SHP77 treated with DMSO at 0.1 percent for 48 hours (cell line): ENCODE measurements around the gene DSCAM.

Experiments used
- DNase-seq: peaks from one replicate; lab custom pipeline; 2025; lab: John Stamatoyannopoulos, UW

Gene DSCAM

DNA sequence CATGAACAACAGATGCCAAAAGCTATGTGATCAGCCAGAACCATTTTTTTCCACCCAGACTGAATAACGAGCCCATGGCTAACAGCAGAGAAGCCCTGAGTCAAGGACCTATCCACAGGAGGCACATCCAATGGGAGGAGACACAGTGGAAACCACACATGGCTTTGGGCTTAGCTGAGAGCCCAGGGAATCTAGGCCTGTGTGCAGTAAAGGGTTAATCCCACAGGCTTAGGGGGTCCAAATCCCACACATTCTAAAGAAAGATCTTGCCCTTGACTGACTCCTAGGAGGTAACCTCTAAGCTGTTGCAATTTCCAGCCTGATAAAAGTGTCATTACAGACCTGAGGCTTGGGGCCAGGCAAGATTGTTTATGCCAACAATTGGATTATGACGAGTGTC is 194.5 kb downstream of the DSCAM start:
- DNase-seq = no peak

GRCh38 chr21:40647706-40648105 is 199.3 kb downstream of the DSCAM start:
- no peak for DNase-seq

GRCh38 chr21:40646651-40647050 is 200.3 kb downstream of the DSCAM start:
- no peak for DNase-seq

DNA sequence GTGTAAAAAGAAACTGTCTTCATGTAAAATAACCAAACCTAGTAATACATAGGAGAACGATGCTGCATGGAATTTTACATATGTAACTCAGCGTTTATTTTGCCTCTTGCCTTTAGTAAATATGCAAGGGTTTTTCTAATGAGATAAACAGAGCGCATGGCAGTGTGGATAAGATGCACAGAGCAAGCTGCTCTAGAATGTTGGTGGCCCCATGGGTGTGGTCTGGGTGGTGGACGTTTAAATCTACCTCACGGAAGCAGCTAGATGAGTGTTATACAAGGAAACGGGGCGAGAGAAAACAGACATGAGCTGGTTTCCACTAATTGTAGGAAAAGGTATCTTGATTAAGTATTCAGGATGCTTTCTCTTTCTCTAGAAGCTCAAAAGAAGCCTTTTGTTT is 205.9 kb downstream of the DSCAM start:
- no peak for DNase-seq

GRCh38 chr21:40640266-40640789 is 206.6 kb downstream of the DSCAM start:
- DNase-seq = no peak

DNA sequence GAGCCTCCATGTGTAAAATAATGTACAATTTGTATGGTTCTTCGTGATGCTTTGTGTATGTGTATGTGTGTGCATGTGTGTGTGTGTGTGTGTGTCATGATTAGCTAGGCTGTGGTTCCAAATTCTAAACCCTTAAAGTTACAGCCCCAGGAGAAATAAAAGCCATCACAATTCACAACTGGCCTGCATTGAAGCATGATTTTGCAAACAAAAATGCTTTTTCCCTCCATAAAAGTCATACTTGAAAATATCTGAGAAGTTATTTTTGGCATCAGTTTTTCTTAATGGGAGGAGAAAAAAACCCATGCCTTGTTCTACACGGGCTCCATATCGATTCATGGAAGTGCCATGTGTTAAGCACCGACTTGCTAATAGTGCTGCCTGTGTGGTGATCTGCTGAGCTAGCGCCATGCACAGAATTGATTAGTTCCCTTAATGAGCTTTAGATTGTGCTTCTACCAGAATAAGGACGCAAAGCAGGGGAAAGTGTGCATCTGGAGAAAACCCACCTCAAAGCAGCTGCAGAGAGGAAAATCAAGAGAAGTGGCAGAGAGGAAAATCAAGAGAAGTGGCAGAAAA is 207.3 kb downstream of the DSCAM start:
- no peak for DNase-seq

GRCh38 chr21:40638466-40639251 is 208.3 kb downstream of the DSCAM start:
- no peak for DNase-seq

DNA sequence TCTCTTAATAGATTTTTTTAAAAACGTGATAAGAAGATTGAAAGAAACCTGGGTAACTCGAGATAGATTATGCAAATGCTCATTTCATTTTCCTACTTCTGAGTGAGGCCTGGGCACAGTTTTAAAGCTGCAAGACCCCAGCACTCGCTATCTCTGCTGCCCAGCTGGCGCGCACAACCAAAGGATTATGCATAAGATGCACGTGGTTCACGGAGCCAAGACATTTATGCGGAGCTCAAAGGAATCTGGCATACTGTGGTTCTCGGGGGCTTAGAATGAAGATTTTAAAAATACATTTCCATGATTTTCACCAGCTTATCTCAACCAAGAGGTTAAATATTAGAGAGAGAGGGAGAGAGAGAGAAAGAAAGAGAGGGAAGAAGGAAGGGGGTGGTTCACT is 210.9 kb downstream of the DSCAM start:
- no peak for DNase-seq

DNA sequence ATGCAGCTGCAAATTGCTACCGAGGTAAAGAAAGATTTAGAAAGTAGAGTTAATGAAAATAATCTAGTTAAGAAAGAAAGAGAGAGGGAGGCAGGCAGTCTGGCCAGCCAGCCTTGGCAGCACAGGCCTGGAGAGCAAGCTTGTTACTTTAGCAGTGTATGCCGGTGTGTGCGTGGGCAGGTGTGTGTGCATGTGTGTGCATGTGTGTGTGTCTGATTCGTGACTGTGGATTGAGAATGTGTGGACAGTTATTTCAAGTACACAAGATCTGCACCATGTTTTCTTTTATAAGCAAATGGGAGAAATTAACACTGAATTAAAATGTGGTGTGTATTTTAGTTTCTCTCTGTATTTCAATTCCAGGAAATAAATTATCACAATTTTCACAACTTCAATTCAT is 211.6 kb downstream of the DSCAM start:
- no peak for DNase-seq

GRCh38 chr21:40634141-40634540 is 212.8 kb downstream of the DSCAM start:
- no peak for DNase-seq

DNA sequence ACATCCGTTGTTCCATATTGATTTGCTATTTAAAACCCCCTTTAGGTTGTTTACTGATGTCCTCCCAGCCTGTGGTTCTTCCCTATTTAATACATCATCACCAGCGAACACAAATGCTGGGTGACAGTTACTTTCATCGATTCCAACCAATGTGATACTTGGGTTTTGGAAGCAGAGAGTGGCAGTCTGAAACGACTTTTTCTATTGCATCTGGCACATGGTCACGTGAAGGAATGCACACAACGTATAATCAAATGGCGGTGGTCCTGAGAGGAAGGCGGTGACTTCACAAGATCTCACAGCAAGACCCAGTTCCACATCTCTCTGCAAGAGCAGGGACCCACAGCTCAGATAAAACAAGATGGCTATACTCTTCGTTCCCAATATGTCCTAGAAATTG is 213.9 kb downstream of the DSCAM start:
- DNase-seq = no peak

GRCh38 chr21:40631211-40631610 is 215.7 kb downstream of the DSCAM start:
- no peak for DNase-seq

- no peak for DNase-seq
Measured at GRCh38 chr21:40625991-40626390, 221.0 kb downstream of the DSCAM start.

DNA sequence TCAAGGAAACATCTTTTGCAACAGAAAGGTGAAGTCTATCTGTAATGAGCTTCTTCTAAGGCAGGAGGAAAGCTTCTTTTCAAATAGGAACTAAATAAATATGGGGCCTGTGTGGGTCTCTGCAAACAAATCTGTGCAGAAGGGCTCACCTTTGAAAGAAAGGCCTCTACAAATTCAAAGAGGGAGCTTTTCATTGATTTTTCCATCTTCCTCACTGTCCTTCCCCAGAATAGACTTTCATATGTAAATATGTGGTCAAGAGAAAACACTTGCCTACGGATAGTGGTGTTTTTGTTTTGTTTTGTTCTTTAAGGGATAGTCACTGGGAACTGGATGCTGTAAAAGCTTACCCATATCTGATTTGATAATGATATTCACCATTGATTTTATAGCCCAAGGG is 223.4 kb downstream of the DSCAM start:
- no peak for DNase-seq

DNA sequence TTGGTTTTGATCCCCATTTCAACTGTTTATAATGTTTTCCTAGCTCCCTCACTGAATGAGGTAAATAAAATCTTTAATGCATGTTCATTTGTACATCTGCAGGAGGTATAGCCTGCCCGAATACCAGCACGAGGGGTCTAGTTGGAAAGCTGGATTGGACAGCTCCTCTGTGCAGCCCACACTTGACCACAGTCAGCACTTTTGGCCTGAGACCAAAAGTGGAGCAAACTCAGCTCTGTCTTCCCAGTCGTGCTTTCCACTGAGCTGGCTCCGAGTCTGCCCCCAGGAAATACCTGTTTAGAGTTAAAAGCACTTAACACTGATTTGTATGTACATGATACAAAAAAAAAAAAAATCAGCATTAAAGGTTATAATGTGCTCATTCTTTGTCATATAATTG is 224.4 kb downstream of the DSCAM start:
- no peak for DNase-seq

DNA sequence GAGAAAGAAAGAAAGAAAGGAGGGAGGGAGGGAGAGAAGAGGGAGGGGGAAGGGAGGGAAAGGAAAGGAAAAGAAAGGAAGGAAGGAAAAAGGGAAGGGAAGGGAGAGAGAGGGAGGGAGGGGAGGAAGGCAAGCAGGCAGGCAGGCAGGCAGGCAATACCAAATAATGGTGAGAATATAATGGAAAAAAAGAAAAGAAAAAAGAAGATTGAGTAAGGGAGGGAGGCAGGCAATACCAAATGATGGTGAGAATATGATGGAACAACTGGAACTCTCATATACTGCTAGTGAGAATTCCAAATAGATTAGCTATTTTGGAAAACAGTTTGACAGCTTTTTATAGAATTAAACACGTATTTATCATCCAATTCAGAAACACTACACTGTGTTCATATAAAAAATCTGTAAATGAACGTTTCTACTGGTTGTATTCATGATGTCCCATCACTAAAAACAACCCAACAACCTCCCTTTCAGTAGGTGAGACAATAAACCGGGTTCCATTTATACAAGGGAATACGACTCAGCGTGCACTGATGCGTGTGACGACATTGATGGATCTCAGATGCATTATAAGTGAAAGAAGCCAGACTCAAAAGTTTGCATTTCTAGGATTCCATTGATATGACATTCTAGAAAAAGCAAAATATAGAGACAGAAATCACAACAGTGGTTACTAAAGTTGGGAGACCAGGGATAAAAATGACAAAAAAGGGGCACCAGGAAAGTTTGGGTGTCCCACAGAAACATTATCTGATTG is 226.4 kb downstream of the DSCAM start:
- no peak for DNase-seq

DNA sequence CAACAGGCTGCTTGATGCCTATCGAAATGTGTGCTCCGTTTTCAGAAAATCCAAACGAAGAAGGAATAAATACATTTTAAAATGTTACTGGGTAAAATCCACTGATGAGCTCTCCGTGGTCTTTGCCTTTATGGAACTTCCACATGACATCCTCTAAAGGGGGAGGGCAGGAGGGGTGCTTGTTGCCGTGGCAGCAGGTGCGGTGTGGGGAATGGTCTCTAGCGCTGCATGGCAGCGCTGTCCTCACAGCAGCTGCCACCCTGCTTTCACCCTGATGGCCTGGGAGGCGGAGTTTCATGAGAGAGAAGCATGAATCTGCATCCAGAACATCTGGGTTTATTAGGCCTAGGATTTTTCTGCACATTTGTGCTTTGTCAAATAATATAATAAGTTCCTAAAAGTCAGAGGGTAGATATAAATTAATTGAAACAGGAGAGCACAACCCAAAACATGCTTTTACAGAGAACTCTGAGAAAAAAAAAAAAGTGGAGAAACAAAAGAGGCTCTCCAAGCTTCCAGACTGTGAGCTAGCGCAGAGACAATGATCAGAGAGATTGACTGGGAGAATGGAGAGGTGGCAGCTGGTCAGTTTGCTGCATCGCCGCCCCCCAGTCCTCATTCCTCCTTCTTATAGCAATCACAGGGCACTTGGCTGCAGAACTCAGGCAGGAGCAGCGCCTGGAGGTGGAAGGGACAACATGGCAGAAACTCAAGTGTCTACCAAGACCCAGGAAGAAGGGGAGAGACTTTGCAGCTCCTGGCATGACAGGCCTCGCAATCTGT is 228.6 kb downstream of the DSCAM start:
- DNase-seq = no peak

DNA sequence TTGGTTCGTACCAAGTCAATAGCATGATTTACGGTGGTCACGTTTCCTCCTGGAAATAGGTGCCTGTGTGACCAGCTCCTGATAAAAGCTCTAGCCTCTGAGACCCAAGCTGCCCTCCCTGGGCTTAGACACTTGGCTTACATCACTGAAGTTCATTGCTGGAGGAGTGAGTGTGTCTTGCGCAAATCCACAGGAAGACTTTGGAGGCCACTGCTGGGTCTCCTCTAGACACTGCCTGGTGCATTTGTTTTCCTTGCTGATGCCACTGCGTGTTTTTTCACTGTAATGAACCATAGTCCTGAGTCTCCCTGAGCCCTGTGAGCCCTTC is 230.6 kb downstream of the DSCAM start:
- DNase-seq = no peak

DNA sequence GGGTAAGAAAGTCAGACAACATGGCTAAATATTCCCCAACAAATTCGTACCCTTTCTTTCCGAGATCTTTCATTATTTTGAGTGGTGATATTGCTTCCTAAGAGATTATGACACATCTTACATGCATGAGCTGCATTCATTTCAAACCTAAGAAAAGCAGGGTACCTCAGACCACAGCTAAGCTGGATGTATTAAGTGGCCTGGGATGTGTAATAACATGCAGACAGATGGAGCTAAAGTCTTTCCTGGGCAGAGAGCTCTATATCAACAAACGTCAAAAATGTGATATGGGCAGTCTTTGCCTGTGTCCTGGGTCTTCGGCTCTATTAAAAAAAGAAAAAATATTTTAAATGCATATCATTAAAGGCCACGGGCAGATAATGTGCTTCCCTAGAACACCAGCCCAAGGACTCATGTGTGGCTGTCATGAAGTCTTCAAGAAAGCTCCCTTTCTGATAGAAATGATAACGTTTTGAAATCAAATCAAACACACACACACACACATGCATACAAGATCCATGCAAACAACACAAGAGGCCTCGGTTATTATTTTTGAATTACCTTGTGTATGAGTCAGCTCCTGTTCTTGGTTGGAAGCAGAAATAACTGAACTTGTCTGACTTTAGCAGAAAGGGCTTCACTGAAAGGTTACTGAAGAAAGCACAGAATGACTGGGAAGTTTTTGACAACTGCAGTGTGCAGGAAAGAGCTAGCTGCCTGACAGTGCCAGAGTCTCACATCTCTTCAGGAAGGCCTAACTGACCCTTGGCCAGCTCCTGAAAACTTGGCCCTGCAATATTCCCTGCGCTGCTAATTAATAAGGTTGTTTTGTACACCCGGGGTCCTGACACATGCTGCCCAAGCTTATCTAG is 231.2 kb downstream of the DSCAM start:
- DNase-seq = no peak

GRCh38 chr21:40613546-40614030 is 233.4 kb downstream of the DSCAM start:
- no peak for DNase-seq

DNA sequence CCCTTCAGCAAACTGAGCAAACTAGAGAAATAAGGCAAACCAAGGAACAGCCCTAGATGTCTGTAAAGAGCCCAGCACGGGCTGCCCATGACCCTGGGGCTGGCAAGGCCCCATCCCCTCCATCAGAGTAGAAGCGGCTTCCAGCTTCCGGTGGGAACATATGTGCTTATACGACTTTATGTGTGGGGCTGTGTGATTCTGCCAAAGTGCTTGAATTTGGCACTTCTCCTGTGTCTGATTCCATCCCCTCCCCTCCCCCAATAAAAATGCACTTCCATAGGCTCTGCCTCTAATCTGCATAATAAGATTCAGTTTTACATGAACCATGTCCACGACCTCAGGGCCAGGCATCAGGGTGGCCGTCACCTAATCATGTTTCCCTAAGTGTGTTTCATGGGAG is 236.6 kb downstream of the DSCAM start:
- DNase-seq = no peak
